Astrocyte of the spinal cord (primary cell): ENCODE measurements around the gene ING5.

Source experiments
- DNase-seq: peaks from one replicate; pipeline ENCODE4 v3.0.0; 2011; ENCODE audit warnings: low read depth, low spot score
- H3K4me3 ChIP-seq: 2 replicates; pipeline ENCODE4 v1.5.1; 2011; ENCODE audit warnings: low read depth, mild to moderate bottlenecking, low read length, moderate library complexity
- CTCF ChIP-seq: IDR thresholded peaks from 2 replicates; pipeline ENCODE4 v1.5.1; 2012; ENCODE audit warnings: low read depth, mild to moderate bottlenecking, low read length, inconsistent platforms
- in situ Hi-C: cut with HindIII; loops from 2 replicates; pipeline ENCODE4 v1.10.0; 2017; ENCODE audit warnings: low sequenced_read_pairs

Gene ING5

GRCh38 chr2:241773511-241774418 lies 71.9 kb downstream of the ING5 start:
- in situ Hi-C loops = no loop called here

GRCh38 chr2:241774419-241775222 lies 72.8 kb downstream of the ING5 start:
- in situ Hi-C loops = no loop called here
- no peak for TF ChIP-seq CTCF
- DNase-seq = peak; percentile 74
- H3K4me3 ChIP-seq = no peak overlapping the region

More at GRCh38 chr2:241773511-241774418, 71.9 kb downstream of the ING5 start:
- DNase-seq = no peak
- TF ChIP-seq CTCF = no peak
- H3K4me3 ChIP-seq = no peak overlapping the region

- H3K4me3 ChIP-seq = no peak overlapping the region
- TF ChIP-seq CTCF = no peak
- no peak for DNase-seq
- in situ Hi-C loops = no loop called here
Observed at GRCh38 chr2:241775223-241776177, 73.7 kb downstream of the ING5 start.

GRCh38 chr2:241776336-241777169 lies 74.7 kb downstream of the ING5 start, which contains the start of gene GAL3ST2:
GAL3ST2 (plus strand) TSS chr2:241776822; CDS start chr2:241776956, 134 bp downstream.
- in situ Hi-C loops = no loop called here
- no peak for DNase-seq
- TF ChIP-seq CTCF = no peak
- no peak within 1 kb of the TSS for H3K4me3 ChIP-seq

GRCh38 chr2:241777170-241777685 lies 75.4 kb downstream of the ING5 start:
- no peak overlapping the region for H3K4me3 ChIP-seq
- no peak for TF ChIP-seq CTCF
- in situ Hi-C loops = no loop called here
- DNase-seq = no peak
